B cell (primary cell): ENCODE results near the gene LIMS4. TPM values are rescaled to one million over a fixed set of nuclear protein-coding genes. Genes with fewer than 3 reads are reported as not detected.
"Not testable (repeated sequence)": the region's sequence is repeated elsewhere in the genome, so short reads cannot be mapped to it uniquely, and the experiment has no call there.

Experiments
- ATAC-seq: fragments of 200-7000 bp; cut with Tn5 transposase; one replicate; pipeline ENCODE4 v1.10.0; 2021; ENCODE audit warnings: low read depth, mild to moderate bottlenecking, moderate number of reproducible peaks, moderate library complexity
- CTCF ChIA-PET: fragments of 350-600 bp; sonication (Branson Sonifier 250); formaldehyde crosslinking; loops from one replicate; lab custom pipeline; 2021; ENCODE audit warnings: antibody characterized with exemption, inconsistent platforms; lab: Charles Lee
- POLR2A ChIA-PET: fragments of 350-600 bp; sonication (Branson Sonifier 250); formaldehyde crosslinking; loops from one replicate; lab custom pipeline; 2021; ENCODE audit warnings: antibody characterized with exemption; lab: Charles Lee
- DNase-seq: peaks from one replicate; pipeline ENCODE4 v3.0.0; 2013
- H2AFZ ChIP-seq: 2 replicates; pipeline ENCODE4 v1.6.1; 2012; ENCODE audit warnings: mild to moderate bottlenecking, low read depth, low read length; ENCODE audit not compliant: insufficient read depth, poor library complexity, severe bottlenecking
- H3K27ac ChIP-seq, 2 donors: 1 replicate in 1 of 2; 2 replicates in 1 of 2; pipeline ENCODE4 v1.5.1; 2012 to 2013; ENCODE audit warnings: low read length in 2 of 2, mild to moderate bottlenecking in 2 of 2, moderate library complexity in 1 of 2
- H3K27me3 ChIP-seq, 4 experiments: fragments of 200-600 bp in 1 of 4; sonication (generic) in 1 of 4; replicated peaks in 1 of 4; 1 replicate in 2 of 4; 2 replicates in 2 of 4; pipeline versions ENCODE4 v1.6.1 to v1.7.0; 2013 to 2016; ENCODE audit warnings: low read length in 3 of 4, mild to moderate bottlenecking in 2 of 4, mixed read lengths in 1 of 4, moderate library complexity in 1 of 4; ENCODE audit not compliant: insufficient read depth in 4 of 4, control insufficient read depth in 3 of 4; ENCODE audit errors: control extremely low read depth in 1 of 4
- H3K36me3 ChIP-seq, 2 experiments: replicated peaks in 1 of 2; 1 replicate in 1 of 2; 2 replicates in 1 of 2; pipeline versions ENCODE4 v1.6.1 to v1.7.1; 2013; ENCODE audit warnings: low read length in 1 of 2; ENCODE audit not compliant: insufficient read depth in 2 of 2, control insufficient read depth in 1 of 2; ENCODE audit errors: control extremely low read depth in 1 of 2, extremely low read depth in 1 of 2
- H3K4me1 ChIP-seq, 2 donors: fragments of 200-600 bp in 1 of 2; sonication (generic) in 1 of 2; 1 replicate in 1 of 2; 2 replicates in 1 of 2; pipeline versions ENCODE4 v1.5.1 to v1.6.1; 2013 to 2017; ENCODE audit warnings: low read length in 2 of 2; ENCODE audit not compliant: control insufficient read depth in 2 of 2, insufficient read depth in 2 of 2
- H3K4me2 ChIP-seq: replicated peaks from 2 replicates; pipeline ENCODE3; 2012; ENCODE audit warnings: mild to moderate bottlenecking, low read depth, low read length; ENCODE audit not compliant: poor library complexity, severe bottlenecking
- H3K4me3 ChIP-seq, 5 experiments: fragments of 200-600 bp in 1 of 5; sonication (generic) in 1 of 5; 1 replicate in 3 of 5; 2 replicates in 2 of 5; pipeline versions ENCODE4 v1.5.1 to v1.7.0; 2011 to 2016; ENCODE audit warnings: low read length in 4 of 5, mild to moderate bottlenecking in 4 of 5, low read depth in 2 of 5, control low read depth in 1 of 5, moderate library complexity in 1 of 5; ENCODE audit not compliant: insufficient read depth in 1 of 5; ENCODE audit errors: control extremely low read depth in 1 of 5, extremely low read depth in 1 of 5
- H3K79me2 ChIP-seq: fragments of 200-600 bp; sonication (generic); one replicate; pipeline ENCODE4 v1.6.0; 2016; ENCODE audit warnings: low read length; ENCODE audit not compliant: control insufficient read depth, insufficient read depth
- H3K9ac ChIP-seq: fragments of 200-600 bp; sonication (generic); 2 replicates; pipeline ENCODE4 v1.6.1; 2017; ENCODE audit warnings: mild to moderate bottlenecking, low read length, moderate library complexity
- H3K9me3 ChIP-seq, 3 donors: one replicate each; pipeline versions ENCODE4 v1.6.1 to v1.7.1; 2013; ENCODE audit warnings: low read length in 2 of 3; ENCODE audit not compliant: control insufficient read depth in 2 of 3, insufficient read depth in 1 of 3; ENCODE audit errors: control extremely low read depth in 1 of 3
- H4K20me1 ChIP-seq: 2 replicates; pipeline ENCODE4 v1.6.0; 2012; ENCODE audit warnings: mild to moderate bottlenecking, low read length; ENCODE audit not compliant: insufficient read depth, control insufficient read depth, poor library complexity, severe bottlenecking
- H3K27ac Mint-ChIP-seq: one replicate; pipeline ENCODE4 v1.8.0; 2021; ENCODE audit warnings: mixed read lengths
- H3K27me3 Mint-ChIP-seq: one replicate; pipeline ENCODE4 v1.8.0; 2021; ENCODE audit warnings: mixed read lengths
- H3K4me1 Mint-ChIP-seq: one replicate; pipeline ENCODE4 v1.8.0; 2021; ENCODE audit warnings: mixed read lengths
- H3K4me3 Mint-ChIP-seq: one replicate; pipeline ENCODE4 v1.8.0; 2021; ENCODE audit warnings: mixed read lengths
- H3K9me3 Mint-ChIP-seq: one replicate; pipeline ENCODE4 v1.8.0; 2022; ENCODE audit warnings: mixed read lengths; ENCODE audit not compliant: insufficient read depth
- WGBS: methylation state at CpG from one replicate; pipeline ENCODE4 v1.1.5; 2013; ENCODE audit warnings: missing lambda C conversion rate; ENCODE audit not compliant: insufficient coverage; 5-methylcytosine and 5-hydroxymethylcytosine counted together
- intact Hi-C: fragments of 100-400 bp; cut with micrococcal nuclease; formaldehyde crosslinking; loops from one replicate; pipeline ENCODE4 v1.10.0; 2022
- polyA plus RNA-seq: library from polyadenylated mRNA; depleted of rRNA; stranded (reverse); fragments of >200 nt; gene quantifications from 2 replicates; pipeline ENCODE4 v1.2.3, GENCODE V29; 2012
- total RNA-seq, 2 donors: library from RNA; stranded (reverse); fragments of 120-200 nt in 1 of 2; gene quantifications; 1 replicate in 1 of 2; 2 replicates in 1 of 2; pipeline versions ENCODE4 v1.2.3 to v1.2.4, GENCODE V29; 2013 to 2022

LIMS4 gene
- total and polyA plus RNA-seq, 2 donors (not counting 1 experiment from before 2014, with no cell fraction given) = 0.07 to 0.47 TPM

DNA sequence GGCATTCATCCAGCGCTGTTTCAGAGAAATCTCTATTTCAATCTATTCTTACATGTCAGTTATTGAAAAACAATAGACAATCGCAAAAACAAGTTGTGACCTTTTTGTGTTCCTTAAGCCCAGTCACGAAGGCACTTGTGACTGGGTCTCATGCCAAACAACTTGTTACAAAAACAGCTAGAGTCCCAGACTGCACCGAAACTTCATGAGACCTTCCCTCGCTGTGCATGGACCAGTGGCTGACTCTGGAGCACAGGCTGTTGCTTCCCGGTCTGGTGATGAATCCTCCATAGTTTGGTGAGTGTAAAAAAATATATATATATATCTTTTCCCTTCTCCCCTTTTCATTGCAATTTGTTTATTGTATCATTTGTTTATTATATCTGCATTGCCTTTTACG lies 4.8 kb upstream of the LIMS4 start:
- H3K27ac Mint-ChIP-seq, intact Hi-C loops, H3K9me3 ChIP-seq, H3K36me3 ChIP-seq, CTCF ChIA-PET, ATAC-seq, H3K4me1 ChIP-seq, H3K4me3 ChIP-seq, H3K4me3 Mint-ChIP-seq, H3K27me3 ChIP-seq, H3K27me3 Mint-ChIP-seq, DNase-seq, H3K27ac ChIP-seq, POLR2A ChIA-PET, H3K79me2 ChIP-seq, H3K9ac ChIP-seq, H3K4me1 Mint-ChIP-seq, H4K20me1 ChIP-seq, H3K4me2 ChIP-seq, H3K9me3 Mint-ChIP-seq, H2AFZ ChIP-seq: not testable (repeated sequence)
- WGBS = no CpG with 5 or more reads among the region's 7 CpGs

DNA sequence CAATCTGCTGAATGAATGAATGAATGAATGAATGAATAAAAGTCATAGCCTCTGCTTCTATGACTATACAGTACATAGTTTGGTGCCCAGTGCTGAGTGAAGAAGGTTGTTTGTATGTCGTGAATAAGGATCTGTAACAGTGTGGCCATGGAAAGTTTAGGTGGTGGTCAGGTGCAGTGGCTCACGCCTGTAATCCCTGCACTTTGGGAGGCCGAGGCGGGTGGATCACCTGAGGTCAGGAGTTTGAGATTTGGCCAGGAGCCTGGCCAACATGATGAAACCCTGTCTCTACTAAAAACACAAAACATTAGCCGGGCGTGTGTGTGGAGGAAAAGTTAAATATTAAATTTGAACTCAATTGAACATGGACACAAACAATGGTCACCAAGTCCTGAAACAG lies 4.3 kb upstream of the LIMS4 start:
- H3K4me1 ChIP-seq, ATAC-seq, H3K9ac ChIP-seq, H3K4me2 ChIP-seq, H3K9me3 ChIP-seq, H3K27ac Mint-ChIP-seq, H2AFZ ChIP-seq, H3K4me1 Mint-ChIP-seq, DNase-seq, intact Hi-C loops, CTCF ChIA-PET, H3K9me3 Mint-ChIP-seq, H3K27me3 ChIP-seq, H3K4me3 Mint-ChIP-seq, H4K20me1 ChIP-seq, POLR2A ChIA-PET, H3K36me3 ChIP-seq, H3K27ac ChIP-seq, H3K4me3 ChIP-seq, H3K27me3 Mint-ChIP-seq, H3K79me2 ChIP-seq: not testable (repeated sequence)
- WGBS = no CpG with 5 or more reads among the region's 6 CpGs

DNA sequence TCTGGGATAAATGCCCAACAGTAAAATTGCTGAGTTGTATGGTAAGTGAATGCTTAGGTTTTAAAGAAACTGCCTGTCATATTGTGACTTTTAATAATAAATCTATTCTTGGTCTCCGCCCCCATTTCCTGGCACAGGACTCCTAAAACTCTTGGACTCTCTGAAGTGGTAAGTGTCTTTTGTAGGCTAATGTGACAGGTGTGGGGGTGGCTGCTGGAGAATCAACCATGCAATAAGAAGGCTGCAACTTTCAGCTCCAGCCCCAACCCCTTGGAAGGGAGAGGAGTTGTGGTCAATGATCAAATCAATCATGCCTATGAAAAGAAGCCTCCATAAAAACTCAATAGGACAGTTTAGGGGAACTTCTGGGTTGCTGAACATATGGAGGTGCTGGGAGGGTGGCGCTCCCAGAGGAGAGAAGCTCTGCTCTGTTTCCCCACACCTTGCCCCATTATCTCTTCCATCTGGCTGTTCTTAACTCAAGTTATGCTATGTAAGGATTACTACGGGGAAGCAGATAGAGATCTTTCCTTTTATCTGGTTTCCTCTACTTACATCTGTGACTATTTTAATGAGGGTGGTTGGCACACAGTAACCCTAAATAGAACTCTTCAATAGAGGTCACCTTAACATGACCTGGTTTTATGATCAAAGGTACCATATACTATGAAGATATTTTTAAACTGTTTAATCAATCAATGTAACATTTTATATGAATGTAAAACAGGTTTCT lies 3.2 kb upstream of the LIMS4 start:
- H3K4me2 ChIP-seq, H3K79me2 ChIP-seq, H3K27me3 ChIP-seq, DNase-seq, H3K4me3 Mint-ChIP-seq, intact Hi-C loops, H3K27ac ChIP-seq, H3K4me1 ChIP-seq, H3K9me3 ChIP-seq, POLR2A ChIA-PET, H3K4me3 ChIP-seq, H3K27ac Mint-ChIP-seq, H3K9me3 Mint-ChIP-seq, CTCF ChIA-PET, H4K20me1 ChIP-seq, H3K4me1 Mint-ChIP-seq, H3K9ac ChIP-seq, H2AFZ ChIP-seq, ATAC-seq, H3K36me3 ChIP-seq, H3K27me3 Mint-ChIP-seq: not testable (repeated sequence)
- no CpG with 5 or more reads among the region's 3 CpGs for WGBS

DNA sequence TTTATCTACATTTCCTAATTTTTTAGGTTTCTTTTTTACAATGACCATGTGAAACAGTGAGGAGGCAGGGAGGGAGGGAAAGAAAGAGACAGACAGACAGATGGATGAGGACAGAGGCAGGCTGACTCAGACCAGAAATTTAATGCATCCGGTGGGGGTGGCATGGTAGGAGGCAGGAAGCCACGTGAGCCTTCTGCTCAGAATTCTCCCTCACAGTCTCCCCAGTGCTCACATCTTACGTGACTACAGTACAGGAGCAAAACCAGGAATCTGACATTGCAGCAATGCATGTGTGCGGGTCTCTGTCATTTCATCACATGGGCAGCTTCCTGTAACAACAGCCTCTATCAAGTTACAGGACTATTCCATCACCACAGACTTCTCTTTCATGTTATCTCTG lies 2.3 kb upstream of the LIMS4 start:
- H3K27me3 ChIP-seq, intact Hi-C loops, H3K9me3 Mint-ChIP-seq, H4K20me1 ChIP-seq, DNase-seq, H3K4me2 ChIP-seq, H3K4me1 Mint-ChIP-seq, H3K27ac Mint-ChIP-seq, H3K27me3 Mint-ChIP-seq, CTCF ChIA-PET, H3K4me3 Mint-ChIP-seq, H3K9me3 ChIP-seq, POLR2A ChIA-PET, H3K9ac ChIP-seq, H3K4me3 ChIP-seq, H3K4me1 ChIP-seq, H3K27ac ChIP-seq, ATAC-seq, H3K36me3 ChIP-seq, H3K79me2 ChIP-seq, H2AFZ ChIP-seq: not testable (repeated sequence)
- WGBS = no CpG with 5 or more reads among the region's 4 CpGs
